Measurements from ENCODE around the gene GDI1. TPM values are rescaled to one million over a fixed set of nuclear protein-coding genes. Genes with fewer than 3 reads are reported as not detected.

GDI1 gene
- total and polyA plus RNA-seq, 2 donors = 39.2 to 144 TPM

DNA sequence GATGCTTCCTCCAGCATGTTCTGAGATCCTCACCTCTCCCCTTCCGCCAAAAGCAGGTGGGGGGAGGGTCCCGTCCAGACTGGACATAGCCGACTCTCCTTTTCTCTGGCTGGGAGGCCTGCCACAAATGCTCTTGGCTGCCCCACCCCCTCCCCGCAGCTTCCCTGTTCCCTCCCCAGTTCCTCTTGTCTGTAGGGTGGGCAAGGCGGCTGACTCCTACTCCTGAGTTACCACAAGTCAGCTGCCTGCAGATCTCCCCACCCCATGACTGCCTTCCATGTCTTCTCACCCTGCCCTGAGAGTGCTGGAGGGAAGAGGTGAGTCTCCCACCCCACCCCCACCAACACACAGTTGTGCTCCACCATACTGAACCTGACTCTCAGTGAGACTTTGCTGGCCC, 5.6 kb upstream of the GDI1 start:
- Histone ChIP-seq H3K27ac (ENCODE audit: low read depth in 1 of 2, low read length in 1 of 2) (no peak overlapping the region), H3K4me3 (ENCODE audit: low read length in 2 of 2) (no peak overlapping the region), H3K4me1 (ENCODE audit: control insufficient read depth in 2 of 2, insufficient read depth in 2 of 2, low read length in 2 of 2) (peaks cover 3 to 20% of the 10 kb centered on the region in 2 donors), H3K27me3 (ENCODE audit: control insufficient read depth in 2 of 2, insufficient read depth in 1 of 2, low read length in 1 of 2) (no peaks in the 10 kb centered on the region), H3K9me3 (ENCODE audit: control insufficient read depth in 2 of 2, insufficient read depth in 1 of 2, low read length in 1 of 2) (peaks cover 0 to 8% of the 10 kb centered on the region in 2 donors), H3K36me3 (ENCODE audit: control insufficient read depth in 2 of 2, insufficient read depth in 2 of 2, low read length in 1 of 2) (peaks cover 24 to 42% of the 10 kb centered on the region in 2 donors)
- WGBS = 36% methylated on average over 5 of the region's 5 CpGs
- no peak for DNase-seq (ENCODE audit: low read depth in 6 of 9, low spot score in 9 of 9)

- peaks cover 24 to 42% of the 10 kb centered on the region in 2 donors for H3K36me3 ChIP-seq (ENCODE audit: control insufficient read depth in 2 of 2, insufficient read depth in 2 of 2, low read length in 1 of 2)
- peaks cover 0 to 8% of the 10 kb centered on the region in 2 donors for H3K9me3 ChIP-seq (ENCODE audit: control insufficient read depth in 2 of 2, insufficient read depth in 1 of 2, low read length in 1 of 2)
- H3K4me3 ChIP-seq (ENCODE audit: low read length in 2 of 2) = no peak overlapping the region
- H3K27me3 ChIP-seq (ENCODE audit: control insufficient read depth in 2 of 2, insufficient read depth in 1 of 2, low read length in 1 of 2) = no peaks in the 10 kb centered on the region
- WGBS = 96% methylated on average over 8 of the region's 8 CpGs
- no peak overlapping the region for H3K27ac ChIP-seq (ENCODE audit: low read depth in 1 of 2, low read length in 1 of 2)
- peaks cover 3 to 21% of the 10 kb centered on the region in 2 donors for H3K4me1 ChIP-seq (ENCODE audit: control insufficient read depth in 2 of 2, insufficient read depth in 2 of 2, low read length in 2 of 2)
- DNase-seq (ENCODE audit: low read depth in 6 of 9, low spot score in 9 of 9) = no peak
These were observed 4.7 kb upstream of the GDI1 start for GRCh38 chrX:154432210-154432609.

DNA sequence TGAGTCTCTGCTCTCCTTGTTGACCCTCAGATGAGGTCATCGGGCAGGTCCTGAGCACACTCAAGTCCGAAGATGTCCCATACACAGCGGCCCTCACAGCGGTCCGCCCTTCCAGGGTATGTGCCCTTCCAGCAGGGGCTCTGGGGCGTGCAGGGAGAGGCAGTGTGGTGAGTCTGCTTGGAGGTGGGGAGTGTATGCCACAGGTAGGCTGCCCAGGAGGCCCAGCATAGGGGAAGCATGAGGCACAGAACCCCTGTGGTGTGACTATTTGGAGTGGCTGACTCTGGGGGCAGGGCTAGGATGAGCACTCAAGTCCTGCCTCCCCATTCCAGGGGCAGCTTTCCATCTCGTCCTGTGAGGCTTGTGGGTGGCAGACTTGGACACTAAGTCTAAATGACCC, 3.3 kb upstream of the GDI1 start:
- H3K4me3 ChIP-seq (ENCODE audit: low read length in 2 of 2) = no peak overlapping the region
- H3K9me3 ChIP-seq (ENCODE audit: control insufficient read depth in 2 of 2, insufficient read depth in 1 of 2, low read length in 1 of 2) = peaks cover 0 to 8% of the 10 kb centered on the region in 2 donors
- DNase-seq (ENCODE audit: low read depth in 6 of 9, low spot score in 9 of 9) = no peak
- peaks cover under 1 to 25% of the 10 kb centered on the region in 2 donors for H3K4me1 ChIP-seq (ENCODE audit: control insufficient read depth in 2 of 2, insufficient read depth in 2 of 2, low read length in 2 of 2)
- WGBS = 98% methylated on average over 7 of the region's 7 CpGs
- H3K27me3 ChIP-seq (ENCODE audit: control insufficient read depth in 2 of 2, insufficient read depth in 1 of 2, low read length in 1 of 2) = no peaks in the 10 kb centered on the region
- H3K27ac ChIP-seq (ENCODE audit: low read depth in 1 of 2, low read length in 1 of 2) = no peak overlapping the region
- H3K36me3 ChIP-seq (ENCODE audit: control insufficient read depth in 2 of 2, insufficient read depth in 2 of 2, low read length in 1 of 2) = peaks cover 26 to 42% of the 10 kb centered on the region in 2 donors

DNA sequence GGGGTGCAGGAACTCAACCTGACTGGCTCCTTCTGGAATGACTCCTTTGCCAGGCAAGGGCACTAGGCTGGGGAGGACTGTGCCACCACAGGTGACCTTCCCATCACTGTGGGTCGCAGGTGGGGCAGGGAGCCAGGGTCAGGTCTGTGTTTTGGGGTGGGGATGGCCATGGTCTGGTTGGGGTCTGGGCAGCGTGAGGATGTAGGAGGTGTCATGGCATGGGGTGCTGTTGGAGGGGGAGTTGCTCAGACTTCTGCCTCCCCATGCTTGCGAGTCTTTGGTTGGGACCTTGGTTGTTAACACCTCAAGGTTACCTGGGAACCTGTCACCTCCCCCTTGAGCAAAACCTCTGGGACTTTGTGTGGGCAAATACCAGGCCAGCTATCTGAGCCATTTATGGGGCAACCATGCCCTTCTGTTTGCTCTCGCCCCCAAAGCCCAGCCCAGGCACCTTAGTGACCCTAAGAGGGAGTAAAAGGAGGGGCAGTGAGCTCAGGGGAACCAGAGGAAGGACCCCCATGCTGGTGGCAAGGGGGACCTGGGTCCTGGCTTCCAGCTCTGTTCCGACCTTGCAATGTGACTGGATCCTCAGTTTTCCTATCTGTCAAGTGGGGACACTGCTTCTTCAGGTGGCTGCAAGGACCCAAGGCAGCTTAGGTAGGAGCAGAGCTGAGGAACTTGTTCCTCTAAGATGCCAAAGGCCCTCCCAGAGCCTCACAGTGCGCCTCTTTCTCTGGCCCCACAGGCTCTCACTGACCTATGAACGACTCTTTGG, 2.4 kb upstream of the GDI1 start:
- no peaks in the 10 kb centered on the region for H3K27me3 ChIP-seq (ENCODE audit: control insufficient read depth in 2 of 2, insufficient read depth in 1 of 2, low read length in 1 of 2)
- peaks cover 0 to 6% of the 10 kb centered on the region in 2 donors for H3K9me3 ChIP-seq (ENCODE audit: control insufficient read depth in 2 of 2, insufficient read depth in 1 of 2, low read length in 1 of 2)
- H3K4me1 ChIP-seq (ENCODE audit: control insufficient read depth in 2 of 2, insufficient read depth in 2 of 2, low read length in 2 of 2) = peaks cover 2 to 19% of the 10 kb centered on the region in 2 donors
- WGBS = 95% methylated on average over 7 of the region's 7 CpGs
- no peak for DNase-seq (ENCODE audit: low read depth in 6 of 9, low spot score in 9 of 9)
- no peak overlapping the region for H3K4me3 ChIP-seq (ENCODE audit: low read length in 2 of 2)
- H3K36me3 ChIP-seq (ENCODE audit: control insufficient read depth in 2 of 2, insufficient read depth in 2 of 2, low read length in 1 of 2) = peaks cover 33 to 42% of the 10 kb centered on the region in 2 donors
- no peak overlapping the region for H3K27ac ChIP-seq (ENCODE audit: low read depth in 1 of 2, low read length in 1 of 2)

DNA sequence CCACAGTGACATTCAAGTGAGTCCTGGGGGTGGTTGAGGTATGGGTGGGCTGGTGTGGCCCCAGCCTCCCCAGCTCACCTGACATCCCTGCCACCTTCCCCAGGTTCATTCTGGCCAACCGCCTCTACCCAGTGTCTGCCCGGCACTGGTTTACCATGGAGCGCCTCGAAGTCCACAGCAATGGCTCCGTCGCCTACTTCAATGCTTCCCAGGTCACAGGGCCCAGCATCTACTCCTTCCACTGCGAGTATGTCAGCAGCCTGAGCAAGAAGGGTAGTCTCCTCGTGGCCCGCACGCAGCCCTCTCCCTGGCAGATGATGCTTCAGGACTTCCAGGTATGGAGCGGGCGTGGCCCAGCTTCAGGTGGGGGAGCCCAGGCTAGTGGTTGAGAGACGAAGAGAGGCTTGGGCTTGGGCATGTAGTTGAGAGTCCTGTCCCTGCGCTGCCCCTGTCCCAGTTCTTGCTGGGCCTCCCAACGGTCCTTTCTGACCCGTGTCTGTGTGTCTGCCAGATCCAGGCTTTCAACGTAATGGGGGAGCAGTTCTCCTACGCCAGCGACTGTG, 1.7 kb upstream of the GDI1 start:
- H3K36me3 ChIP-seq (ENCODE audit: control insufficient read depth in 2 of 2, insufficient read depth in 2 of 2, low read length in 1 of 2) = peaks cover 40 to 45% of the 10 kb centered on the region in 2 donors
- no peak overlapping the region for H3K27ac ChIP-seq (ENCODE audit: low read depth in 1 of 2, low read length in 1 of 2)
- WGBS = 97% methylated on average over 19 of the region's 19 CpGs
- H3K27me3 ChIP-seq (ENCODE audit: control insufficient read depth in 2 of 2, insufficient read depth in 1 of 2, low read length in 1 of 2) = no peaks in the 10 kb centered on the region
- DNase-seq (ENCODE audit: low read depth in 6 of 9, low spot score in 9 of 9) = no peak
- H3K4me3 ChIP-seq (ENCODE audit: low read length in 2 of 2) = no peak overlapping the region
- H3K4me1 ChIP-seq (ENCODE audit: control insufficient read depth in 2 of 2, insufficient read depth in 2 of 2, low read length in 2 of 2) = peaks cover 2 to 17% of the 10 kb centered on the region in 2 donors
- H3K9me3 ChIP-seq (ENCODE audit: control insufficient read depth in 2 of 2, insufficient read depth in 1 of 2, low read length in 1 of 2) = peaks cover 0 to 6% of the 10 kb centered on the region in 2 donors

GRCh38 chrX:154436374-154436982, 476 bp upstream of the GDI1 start:
- Histone ChIP-seq H3K4me1 (ENCODE audit: control insufficient read depth in 2 of 2, insufficient read depth in 2 of 2, low read length in 2 of 2) (peaks cover 2 to 12% of the 10 kb centered on the region in 2 donors), H3K4me3 (ENCODE audit: low read length in 2 of 2) (peak overlapping the region; percentile 28 to 73), H3K36me3 (ENCODE audit: control insufficient read depth in 2 of 2, insufficient read depth in 2 of 2, low read length in 1 of 2) (peaks cover 50 to 51% of the 10 kb centered on the region in 2 donors), H3K9me3 (ENCODE audit: control insufficient read depth in 2 of 2, insufficient read depth in 1 of 2, low read length in 1 of 2) (peaks cover 0 to 6% of the 10 kb centered on the region in 2 donors), H3K27ac (ENCODE audit: low read depth in 1 of 2, low read length in 1 of 2) (peak overlapping the region in 1 of 2 donors; percentile 79), H3K27me3 (ENCODE audit: control insufficient read depth in 2 of 2, insufficient read depth in 1 of 2, low read length in 1 of 2) (no peaks in the 10 kb centered on the region)
- peak in 3 of 9 donors; percentile 45 to 59 (median 48) for DNase-seq (ENCODE audit: low read depth in 6 of 9, low spot score in 9 of 9)
- WGBS = 12% methylated on average over 57 of the region's 78 CpGs

DNA sequence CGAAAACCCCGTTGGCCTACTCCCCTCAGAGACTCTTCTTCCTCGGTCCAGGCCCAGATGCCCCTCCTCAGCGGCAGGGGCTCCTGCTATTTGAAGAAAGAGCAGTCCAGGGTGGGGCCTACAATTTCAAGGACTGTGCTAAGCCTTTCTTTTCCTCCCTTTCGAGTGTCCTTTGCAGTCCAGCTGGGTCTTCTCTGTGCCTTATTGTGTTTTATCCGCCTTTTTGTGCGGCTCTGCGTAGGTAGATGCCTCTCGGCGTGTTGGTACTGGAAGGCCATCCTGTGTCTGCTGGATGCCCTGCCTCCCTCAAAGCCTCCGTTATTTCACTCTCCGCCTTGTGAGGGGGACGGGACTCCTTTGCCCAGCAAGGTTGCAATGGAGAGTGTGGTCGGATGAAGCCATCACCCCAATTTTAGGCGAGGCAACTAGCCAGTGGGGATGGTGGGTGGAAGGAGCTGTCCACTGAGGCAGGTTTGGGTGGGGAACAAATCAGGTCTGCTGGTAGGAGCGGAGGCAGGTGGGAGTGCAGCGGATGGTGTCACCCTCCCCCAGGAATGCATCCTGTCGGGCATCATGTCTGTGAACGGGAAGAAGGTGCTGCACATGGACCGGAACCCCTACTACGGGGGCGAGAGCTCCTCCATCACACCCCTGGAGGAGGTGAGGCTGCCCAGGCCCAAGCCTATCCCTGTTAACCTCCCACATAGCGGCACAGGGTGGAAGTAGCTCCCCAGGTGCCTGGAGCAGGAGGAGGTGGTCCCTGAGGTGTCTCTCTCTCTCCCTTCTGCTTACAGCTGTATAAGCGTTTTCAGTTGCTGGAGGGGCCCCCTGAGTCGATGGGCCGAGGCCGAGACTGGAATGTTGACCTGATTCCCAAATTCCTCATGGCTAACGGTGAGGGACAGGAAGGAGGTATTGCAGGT, 1.3 kb downstream of the GDI1 start:
- Histone ChIP-seq H3K4me3 (ENCODE audit: low read length in 2 of 2) (peak overlapping the region; percentile 65 to 73), H3K4me1 (ENCODE audit: control insufficient read depth in 2 of 2, insufficient read depth in 2 of 2, low read length in 2 of 2) (peaks cover 2 to 12% of the 10 kb centered on the region in 2 donors), H3K9me3 (ENCODE audit: control insufficient read depth in 2 of 2, insufficient read depth in 1 of 2, low read length in 1 of 2) (peaks cover 0 to 6% of the 10 kb centered on the region in 2 donors), H3K36me3 (ENCODE audit: control insufficient read depth in 2 of 2, insufficient read depth in 2 of 2, low read length in 1 of 2) (peaks cover 47 to 52% of the 10 kb centered on the region in 2 donors), H3K27ac (ENCODE audit: low read depth in 1 of 2, low read length in 1 of 2) (peak overlapping the region in 1 of 2 donors; percentile 5), H3K27me3 (ENCODE audit: control insufficient read depth in 2 of 2, insufficient read depth in 1 of 2, low read length in 1 of 2) (no peaks in the 10 kb centered on the region)
- DNase-seq (ENCODE audit: low read depth in 6 of 9, low spot score in 9 of 9) = no peak
- WGBS = 82% methylated on average over 28 of the region's 28 CpGs

- H3K4me1 ChIP-seq (ENCODE audit: control insufficient read depth in 2 of 2, insufficient read depth in 2 of 2, low read length in 2 of 2) = peaks cover 6 to 22% of the 10 kb centered on the region in 2 donors
- H3K36me3 ChIP-seq (ENCODE audit: control insufficient read depth in 2 of 2, insufficient read depth in 2 of 2, low read length in 1 of 2) = peaks cover 35 to 45% of the 10 kb centered on the region in 2 donors
- no peak for DNase-seq (ENCODE audit: low read depth in 6 of 9, low spot score in 9 of 9)
- peaks cover 0 to 6% of the 10 kb centered on the region in 2 donors for H3K9me3 ChIP-seq (ENCODE audit: control insufficient read depth in 2 of 2, insufficient read depth in 1 of 2, low read length in 1 of 2)
- WGBS = 96% methylated on average over 18 of the region's 18 CpGs
- H3K27me3 ChIP-seq (ENCODE audit: control insufficient read depth in 2 of 2, insufficient read depth in 1 of 2, low read length in 1 of 2) = no peaks in the 10 kb centered on the region
- no peak overlapping the region for H3K27ac ChIP-seq (ENCODE audit: low read depth in 1 of 2, low read length in 1 of 2)
- H3K4me3 ChIP-seq (ENCODE audit: low read length in 2 of 2) = no peak overlapping the region
These were observed 2.9 kb downstream of the GDI1 start for GRCh38 chrX:154439841-154440240.

Data from thymus (tissue), 11 donors.